Activated CD4-positive, alpha-beta T cell treated with anti-CD3 and anti-CD28 coated beads, Interleukin-2, amount 50 U/mL, for 1 hour (primary cell): Measurements from ENCODE around the gene ETF1.
A peak's percentile ranks its signal among the peaks of the same experiment; 100 is the strongest.
"Not testable (repeated sequence)": the region's sequence is repeated elsewhere in the genome, so short reads cannot be mapped to it uniquely, and the experiment has no call there.

Experiments used
- DNase-seq: peaks from one replicate; pipeline ENCODE4 v3.0.0-alpha.2; 2020

Gene ETF1

DNA sequence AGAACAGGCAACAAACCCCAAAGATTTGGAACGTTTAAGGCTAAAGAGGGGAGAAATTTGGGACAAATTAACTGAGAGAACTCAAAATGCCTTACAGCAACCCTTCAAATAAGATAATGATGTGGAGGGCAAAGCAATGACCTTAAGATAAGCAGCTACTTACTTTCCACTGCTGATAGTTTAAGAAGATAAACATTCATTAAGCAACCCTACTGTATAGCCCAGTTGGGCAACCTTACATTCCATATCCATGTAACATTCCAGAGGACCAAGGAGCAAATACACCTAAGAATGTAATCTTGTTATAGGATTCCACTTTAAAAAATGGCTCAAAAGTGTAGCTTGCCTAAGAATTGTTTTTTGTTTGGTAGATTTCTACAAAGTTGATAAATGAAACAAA, 14.8 kb downstream of the ETF1 start:
- DNase-seq, result no peak

DNA sequence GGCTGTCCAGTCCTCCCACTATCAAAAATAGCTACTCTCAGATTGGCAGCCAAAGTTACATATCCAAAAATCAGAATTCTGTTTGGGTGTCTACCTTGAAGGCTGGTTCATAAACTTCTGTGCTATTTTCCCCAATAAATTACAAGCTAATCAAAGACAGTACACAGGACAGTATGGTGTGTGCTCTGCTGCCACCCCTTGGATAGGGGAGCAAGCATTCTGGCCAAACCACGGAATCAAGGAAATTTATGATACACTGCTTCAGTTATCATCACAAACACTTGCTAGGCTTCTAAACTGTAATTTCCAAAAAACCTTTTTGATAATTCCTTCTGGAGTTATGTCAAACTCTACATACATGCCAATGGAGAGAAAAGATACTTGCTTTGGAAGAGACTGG, 15.9 kb downstream of the ETF1 start:
- no peak for DNase-seq

DNA sequence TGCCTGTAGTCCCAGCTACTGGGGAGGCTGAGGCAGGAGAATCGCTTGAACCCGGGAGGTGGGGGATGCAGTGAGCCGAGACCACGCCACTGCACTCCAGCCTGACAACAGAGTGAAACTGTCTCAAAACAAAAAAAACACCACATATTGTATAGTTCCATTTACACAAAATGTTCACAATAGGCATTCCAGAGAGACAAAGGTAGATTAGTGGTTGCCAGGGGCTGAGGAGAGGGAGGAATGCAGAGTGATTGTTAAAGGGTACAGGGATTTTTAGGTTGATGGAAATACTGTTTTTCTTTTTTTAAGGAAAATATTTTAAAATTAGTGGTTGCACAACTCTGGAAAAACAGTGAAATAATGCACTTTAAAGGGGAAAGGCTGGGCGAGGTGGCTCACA, 19.6 kb downstream of the ETF1 start:
- DNase-seq, result no peak

DNA sequence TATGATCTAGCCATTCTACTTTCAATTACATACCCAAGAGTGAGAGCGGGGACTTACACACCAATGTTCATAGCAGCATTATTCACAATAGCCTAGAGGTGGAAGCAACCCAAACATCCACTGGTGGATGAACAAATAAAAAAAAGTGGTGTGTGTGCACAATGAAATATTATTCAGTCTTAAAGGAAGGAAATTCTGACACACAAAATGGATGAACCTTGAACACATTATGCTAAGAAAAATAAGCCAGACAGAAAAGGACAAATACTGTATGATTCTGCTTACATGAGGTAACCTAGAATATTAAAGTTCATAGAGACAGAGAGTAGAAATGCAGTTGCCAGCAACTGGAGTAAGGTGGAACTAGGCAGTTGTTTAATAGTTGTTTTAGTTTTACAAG, 22.1 kb downstream of the ETF1 start:
- no peak for DNase-seq

DNA sequence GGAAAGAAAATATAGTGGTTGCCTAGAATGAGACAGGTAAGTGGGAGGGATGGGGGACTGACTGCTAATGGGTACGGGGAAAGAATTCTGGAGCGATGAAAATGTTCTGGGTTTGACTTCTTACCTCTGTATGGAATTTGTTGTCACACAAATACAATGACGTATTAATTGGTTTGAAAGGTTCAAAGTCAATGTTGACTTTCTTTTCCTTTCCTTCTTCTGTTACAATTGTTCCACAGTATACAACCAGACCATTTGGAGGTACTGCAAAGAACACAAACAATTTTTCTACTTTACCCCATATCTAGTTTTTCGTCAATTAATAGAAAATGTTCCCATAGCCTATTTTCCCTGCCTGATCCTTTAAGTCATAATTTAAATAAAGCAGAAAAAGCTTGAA, 25.6 kb downstream of the ETF1 start:
- no peak for DNase-seq

DNA sequence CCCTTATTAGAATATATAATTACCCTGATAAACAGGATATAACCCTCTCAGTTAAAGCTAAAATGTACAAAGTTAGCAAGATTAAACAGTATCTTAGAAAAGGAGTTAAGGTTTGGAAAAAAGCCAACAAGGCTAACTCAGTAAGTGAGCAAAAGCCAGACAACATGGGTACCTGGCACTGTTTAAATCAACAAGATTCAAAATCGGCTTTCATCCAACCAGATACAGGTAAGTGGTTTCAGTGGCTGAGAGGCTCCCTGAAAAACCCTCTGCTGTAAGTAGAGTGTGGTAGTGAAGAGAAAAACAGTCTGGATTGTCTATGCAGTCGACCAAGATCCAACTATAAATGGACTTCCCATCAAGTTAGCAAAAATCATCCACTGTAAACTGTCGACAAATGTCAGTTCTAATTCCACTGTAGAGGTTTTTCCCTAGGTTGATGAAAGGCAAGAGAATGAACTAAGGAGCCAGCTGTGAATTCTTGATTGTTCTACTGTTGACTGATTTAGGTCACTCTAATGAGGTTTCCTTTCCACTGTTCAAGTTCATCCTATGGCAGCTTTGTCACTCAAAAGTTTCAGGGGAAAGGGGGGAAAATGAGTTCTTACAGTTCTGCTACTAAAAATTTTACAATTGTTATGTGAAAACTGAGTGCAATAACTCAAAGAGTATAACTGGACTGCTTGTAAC, 27.3 kb downstream of the ETF1 start:
- DNase-seq, result no peak

DNA sequence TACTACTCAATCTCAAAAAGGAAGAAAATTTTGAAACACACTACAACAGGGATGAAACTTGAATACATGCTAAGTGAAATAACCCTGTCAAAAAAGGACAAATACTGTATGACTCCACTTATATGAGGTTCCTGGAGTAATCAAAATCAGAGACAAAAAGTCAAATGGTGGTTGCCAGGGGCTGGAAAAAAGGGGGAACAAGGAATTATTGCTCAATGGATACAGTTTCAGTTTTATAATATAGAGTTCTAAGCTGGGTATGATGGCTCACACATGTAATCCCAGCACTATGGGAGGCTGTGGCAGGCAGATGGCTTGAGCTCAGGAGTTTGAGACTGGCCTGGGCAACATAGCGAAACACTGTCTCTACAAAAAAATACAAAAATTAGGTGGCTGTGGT, 29.0 kb downstream of the ETF1 start:
- no peak for DNase-seq

DNA sequence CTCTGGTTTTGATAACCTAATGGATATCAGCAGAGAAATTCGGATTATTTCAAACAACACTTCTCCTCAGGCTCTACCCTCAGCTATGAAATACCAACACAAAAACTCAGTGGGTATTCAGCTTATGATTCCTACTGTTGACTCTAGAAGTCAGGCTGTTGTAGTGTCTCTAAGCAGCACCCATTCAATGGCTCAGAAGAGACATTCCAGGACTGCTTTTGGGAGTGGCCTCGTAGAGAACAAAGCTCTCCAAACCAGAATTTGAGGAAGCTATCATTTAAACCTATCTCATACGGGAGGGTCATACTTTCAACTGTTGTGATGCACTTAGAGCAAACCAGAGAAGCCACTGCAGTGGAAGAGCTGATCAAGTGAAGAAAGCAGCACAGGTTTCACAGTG, 34.1 kb downstream of the ETF1 start:
- DNase-seq, result no peak

DNA sequence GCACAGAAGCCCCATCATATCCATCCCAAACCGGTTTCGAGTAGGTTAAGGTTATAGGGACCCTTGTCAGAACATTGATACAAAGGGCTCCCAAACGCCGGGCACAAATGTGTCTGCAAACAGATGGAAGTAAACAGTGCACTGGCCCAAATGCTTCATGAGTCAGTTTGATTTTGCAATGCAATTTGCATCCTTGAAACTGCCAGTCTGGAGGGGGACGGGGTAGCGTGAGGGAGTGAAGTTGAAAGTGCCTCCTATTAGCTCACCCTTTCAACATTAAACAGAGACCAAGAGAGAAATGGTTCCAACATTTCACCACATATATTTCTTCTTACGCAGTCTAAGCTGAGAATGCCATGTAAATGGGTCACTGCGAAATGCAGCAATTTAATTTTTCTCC, 35.6 kb downstream of the ETF1 start:
- DNase-seq, result not testable (repeated sequence)

DNA sequence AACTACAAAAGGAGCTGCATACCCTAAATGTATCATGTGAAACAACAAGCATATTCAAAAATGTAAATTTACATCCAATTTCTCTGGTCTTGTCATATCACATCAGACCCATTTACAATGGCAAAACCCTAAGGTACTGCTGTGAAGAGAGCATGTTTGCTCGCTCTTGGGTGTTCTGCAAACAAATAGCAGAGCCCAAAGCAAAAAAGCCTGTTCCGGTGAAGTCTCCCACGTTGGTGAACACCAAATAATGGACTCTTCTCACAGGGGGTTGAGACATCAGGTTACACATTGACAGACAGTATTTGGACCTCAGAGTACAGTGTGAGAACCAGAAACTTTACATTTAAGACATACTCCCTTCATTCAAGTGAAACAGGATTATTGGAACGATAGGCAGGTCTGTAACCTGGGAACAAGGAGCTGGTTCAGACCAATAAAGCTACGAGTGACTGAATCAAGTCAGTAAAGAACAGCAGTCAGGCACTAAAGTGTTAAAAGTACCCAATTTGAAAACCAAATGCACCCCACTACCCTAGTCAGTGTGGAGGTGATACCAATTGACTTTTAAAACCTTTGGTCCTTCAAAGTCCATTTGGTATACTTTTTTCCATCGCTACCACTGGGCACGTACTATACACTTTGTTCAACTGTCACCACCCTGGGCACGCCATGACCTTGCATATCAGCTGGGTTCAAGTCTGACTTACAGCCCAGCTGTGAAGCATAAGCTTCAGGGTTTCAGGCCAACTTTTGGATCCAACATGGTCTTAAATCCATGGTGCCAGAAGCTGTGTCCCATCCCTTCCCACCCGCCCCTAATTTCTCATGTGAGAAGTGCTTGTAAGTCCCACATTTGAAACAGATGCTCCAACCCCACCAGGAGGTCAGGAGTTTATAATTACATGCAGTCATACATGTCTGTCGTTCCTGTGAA, 36.4 kb downstream of the ETF1 start:
- DNase-seq, result no peak

DNA sequence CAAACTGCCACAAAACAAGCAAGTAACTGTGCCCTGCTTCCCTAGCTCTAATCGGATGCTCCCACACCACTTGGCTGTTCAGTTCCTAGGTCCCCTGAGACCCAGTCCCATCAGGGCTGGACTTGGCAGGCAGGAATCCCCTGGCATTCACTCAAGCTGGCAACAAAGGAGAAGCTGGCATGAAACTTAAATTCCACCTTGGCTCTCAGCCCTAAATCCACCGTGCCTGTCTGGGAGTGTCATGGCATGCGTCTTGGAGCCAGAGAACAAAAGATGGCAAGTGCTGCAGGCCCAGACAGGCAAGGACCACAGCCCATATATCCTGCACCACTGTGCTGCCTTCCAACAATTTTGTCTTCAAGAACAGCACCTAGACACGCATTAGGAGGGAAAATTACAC, 38.2 kb downstream of the ETF1 start:
- DNase-seq, result no peak

DNA sequence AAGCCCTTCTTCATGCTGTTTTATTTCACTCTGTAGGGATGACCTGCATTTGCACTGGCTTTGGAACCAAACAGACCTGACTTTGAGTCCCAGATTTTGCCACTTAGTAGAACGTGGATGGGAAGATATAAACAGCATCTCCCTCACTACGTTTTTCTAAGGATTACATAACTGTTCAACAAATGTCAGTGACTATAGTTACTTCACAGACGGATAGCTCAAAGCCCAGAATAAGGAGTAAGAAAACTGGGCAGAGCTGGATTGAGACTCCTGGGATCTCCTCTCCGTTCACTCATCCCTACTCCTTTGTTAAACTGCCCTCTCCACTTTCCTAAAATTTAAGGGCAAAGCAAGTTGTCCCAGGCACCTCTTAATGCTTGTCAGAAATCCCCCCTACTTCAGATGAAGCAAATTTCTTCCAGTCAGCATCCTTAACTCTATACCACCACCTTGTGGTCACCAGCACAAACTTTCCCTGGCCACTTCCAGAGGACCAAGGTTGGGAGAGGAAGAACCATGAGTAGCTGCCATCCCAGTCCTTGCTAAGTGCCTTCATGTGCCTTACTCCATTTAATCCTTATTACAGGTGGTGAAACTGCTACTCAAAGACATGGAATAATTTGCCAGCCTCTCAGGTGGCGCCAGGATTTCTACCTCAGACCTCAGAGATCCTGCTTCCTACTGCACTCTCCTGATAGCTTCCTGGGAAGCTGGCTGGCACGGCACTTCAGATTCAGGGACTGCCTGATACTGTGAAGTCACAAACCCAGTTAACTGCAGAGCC, 39.4 kb downstream of the ETF1 start:
- DNase-seq, result no peak

DNA sequence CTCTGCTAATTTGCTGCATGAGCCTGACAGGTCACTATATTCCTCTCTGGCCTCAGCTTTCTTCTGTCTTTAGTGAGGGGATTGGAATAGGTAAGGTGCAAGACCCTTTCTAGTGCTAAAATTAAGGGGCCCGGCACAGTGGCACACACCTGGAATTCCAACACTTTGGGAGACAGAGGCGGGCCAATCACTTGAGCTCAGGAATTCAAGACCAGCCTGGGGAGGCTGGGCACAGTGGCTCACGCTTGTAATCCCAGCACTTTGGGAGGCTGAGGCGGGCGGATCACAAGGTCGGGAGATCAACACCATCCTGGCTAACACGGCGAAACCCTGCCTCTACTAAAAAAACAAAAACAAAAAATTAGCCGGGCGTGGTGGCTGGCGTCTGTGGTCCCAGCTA, 40.5 kb downstream of the ETF1 start:
- no peak for DNase-seq

DNA sequence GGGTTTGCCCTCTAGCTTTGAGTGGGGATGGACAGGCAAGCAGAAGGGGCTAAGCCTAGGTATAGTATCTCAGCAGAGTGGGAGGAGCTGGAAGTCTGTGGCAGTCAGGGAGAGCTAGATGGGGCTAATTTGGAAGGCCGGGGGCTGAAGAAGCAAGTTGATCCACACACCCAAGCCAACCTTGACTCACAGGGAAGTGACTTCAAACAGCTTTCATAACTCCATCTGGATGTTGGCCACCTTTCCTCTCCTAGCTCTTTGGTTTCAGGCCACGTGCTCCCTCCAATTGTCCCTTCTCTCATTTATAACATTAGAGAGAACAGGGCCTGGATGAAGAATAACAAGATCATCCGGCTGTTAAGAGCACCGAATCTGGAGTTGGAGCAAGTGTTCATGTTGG, 40.9 kb downstream of the ETF1 start:
- DNase-seq, result no peak

DNA sequence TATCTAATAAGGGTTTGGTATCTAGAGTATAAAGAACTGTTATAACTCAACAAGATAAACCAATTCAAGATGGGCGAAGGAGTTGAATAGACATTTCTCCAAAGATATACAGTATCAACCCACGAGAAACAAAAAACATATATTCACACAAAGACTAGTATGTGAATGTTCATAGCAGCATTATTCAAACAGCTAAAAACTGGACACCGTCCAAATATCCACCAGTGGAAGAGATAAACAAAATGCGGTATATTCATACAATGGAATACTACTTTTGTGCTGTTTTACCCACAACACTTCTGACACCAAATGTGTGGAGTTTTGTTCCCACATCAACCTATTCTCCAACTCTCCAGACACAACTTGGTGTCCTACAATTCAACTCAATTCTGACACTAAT, 44.7 kb downstream of the ETF1 start:
- DNase-seq, result no peak

DNA sequence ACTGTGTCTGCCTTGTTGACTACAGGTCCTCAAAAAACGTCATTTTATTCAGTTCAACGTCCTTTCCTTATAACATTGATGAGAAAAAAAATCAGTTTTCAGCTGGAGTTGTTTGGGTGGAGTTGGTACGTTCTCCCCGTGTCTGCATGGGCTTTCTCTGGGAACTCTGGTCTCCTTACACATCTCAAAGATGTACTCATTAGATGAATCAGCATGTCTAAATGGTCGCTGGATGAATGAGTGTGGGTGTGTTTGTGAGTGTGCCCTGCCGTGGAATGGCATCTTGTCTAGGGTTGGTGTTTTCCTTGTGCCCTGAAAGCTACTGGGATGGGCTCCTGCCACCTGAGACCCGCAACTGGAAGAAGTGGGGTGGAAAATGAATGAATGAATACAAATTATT, 47.7 kb downstream of the ETF1 start:
- no peak for DNase-seq

DNA sequence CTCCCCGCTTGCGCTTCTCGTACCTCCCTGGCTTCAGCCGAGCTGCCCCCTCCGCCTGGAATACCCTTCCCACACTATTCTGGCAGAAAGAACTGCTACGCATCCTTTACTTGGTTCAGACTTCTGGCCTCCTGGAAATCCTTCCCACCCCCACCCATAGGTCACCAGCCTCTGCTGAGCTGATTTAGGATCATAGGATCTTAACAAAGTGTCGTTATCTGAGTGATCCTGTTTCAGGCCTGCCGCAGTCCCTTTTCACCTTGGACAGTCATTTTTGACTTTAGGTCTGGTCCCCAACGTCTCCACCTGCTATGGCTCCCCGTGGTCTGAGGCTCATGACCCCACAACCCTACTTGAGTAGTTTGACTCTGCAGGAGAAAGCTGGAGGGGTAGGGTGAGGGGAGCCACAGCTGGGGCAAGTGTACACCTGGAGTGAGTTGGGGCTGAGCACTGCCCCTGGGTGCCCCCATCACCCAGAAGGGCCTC, 50.4 kb downstream of the ETF1 start:
- no peak for DNase-seq

DNA sequence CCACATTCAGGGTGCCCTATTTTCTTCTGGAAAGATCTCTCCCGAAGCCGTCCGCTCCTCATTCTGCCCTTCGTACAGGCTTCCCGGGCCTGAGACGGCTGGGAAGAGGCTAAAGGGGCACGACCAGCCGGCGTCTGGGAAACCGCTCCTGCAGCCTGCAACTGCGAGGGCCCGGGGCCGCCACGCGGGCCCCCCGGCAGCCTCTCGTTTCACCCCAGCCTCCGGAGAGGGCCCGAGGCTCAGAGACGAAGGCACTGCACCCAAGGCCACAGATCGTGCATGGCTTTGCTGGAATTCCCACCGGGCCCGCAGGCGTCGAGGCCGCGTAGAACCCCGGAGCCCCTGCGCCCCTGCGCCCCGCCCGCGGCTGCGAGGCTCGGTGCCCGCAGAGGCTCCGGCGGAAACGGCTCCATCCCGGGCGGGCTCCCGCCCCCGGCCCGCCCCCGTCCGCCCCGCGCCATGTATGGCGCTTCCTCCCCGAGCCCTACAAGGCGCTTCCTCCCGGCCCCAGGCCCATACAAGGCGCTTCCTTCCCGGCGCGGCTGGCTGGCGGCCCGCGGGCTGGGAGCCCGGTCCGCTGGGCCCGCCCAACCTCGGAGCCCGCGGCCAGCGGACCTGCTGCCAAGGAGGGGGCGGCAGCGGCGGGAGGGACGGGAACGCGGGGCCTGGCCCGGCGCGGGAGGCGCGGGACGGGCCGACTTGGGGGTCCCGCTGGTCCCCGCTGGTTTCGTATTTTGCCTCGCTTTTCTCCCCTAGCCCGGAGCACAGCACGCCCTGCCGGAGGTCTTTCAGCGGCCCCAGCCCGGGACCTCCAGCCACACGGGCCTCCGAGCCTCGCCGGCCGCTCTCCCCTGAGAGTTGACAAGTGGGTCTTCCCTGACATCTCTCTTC, 51.1 kb downstream of the ETF1 start:
- peak; percentile 83 for DNase-seq

DNA sequence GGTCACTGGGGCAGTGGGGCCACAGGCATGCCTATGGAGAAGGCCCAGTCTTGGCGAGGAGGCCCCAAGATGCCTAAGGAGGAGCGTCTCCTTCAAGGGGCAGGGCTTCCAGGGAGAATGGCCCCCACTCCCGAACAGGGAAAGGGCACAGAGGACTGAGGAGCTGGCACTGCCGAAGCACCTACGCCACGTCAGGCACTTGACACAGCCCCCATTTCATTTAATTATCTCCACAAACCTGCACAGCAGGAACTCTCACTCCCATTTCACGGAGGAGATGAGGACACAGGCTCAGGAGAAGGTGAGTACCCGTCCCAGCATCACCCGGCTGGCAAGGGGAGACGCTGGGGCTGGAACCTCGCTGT, 51.8 kb downstream of the ETF1 start:
- no peak for DNase-seq

DNA sequence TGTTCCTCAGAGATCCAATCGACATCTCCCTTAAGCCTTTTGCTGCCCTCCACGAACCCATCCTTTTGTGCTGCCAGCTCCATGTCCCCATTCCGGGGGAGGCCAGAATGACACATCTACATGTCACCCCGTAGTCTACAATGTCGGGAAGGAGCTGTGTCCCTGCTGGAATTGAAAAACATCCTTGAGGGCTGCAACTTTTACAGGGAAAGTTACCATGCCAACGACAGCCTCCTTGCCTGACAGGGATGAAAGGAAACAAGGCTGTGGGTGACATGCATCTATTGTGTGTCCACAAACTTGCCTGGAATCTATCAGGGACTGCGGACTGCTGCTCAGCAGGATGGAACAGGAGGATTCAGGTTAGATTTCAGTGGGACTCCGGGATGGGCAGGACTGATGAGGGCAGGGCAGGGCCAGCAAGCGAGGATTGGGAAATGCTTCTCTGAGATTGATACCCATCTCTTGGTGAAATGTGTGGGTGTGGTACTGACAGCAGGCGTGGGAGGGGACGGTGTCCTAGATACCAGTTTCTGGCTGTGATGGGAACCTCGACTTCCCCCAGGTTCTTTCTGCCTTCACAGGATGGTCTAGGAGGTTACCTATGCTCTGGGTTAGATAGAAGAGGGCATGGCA, 52.3 kb downstream of the ETF1 start:
- no peak for DNase-seq

DNA sequence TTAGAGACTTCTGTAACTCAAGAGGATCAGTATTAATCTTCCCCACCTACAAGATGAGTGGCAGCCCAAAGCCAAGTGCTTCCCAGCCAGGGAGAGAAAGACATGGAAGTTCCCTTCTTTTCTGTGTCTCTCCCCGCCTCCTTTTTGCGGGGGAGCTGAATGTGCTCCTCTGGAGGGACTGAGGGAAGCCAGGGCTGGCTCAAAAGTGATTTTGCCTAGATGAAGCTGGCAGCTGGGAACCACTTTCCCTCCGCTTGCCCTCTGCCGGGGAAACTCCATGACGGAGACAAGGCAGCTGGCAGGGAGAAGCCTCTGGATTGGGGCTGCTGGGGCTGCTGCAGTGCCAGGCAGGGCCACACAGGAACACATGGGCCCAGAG, 53.4 kb downstream of the ETF1 start:
- no peak for DNase-seq

DNA sequence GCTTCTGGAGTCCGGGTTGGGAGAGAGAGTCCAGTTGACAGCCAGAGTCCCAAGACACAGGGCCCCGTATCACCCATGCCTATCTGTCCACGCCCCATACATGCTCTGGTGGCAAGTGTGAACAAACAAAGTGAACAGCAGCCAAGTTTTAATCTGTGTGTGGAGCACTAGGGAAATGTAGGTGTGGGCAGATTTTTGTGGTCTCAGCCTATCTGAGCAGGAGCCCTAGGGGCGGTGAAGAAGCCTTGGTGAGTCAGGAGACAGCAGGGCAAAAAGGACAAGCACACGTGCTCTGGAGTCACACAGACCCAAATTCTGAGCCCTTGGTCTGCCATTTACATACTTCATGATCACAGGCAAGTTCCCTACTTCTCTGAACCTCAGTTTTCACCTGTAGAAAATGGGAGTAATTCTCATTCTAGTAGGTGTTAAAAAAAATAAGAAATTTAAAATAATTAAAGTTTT, 54.5 kb downstream of the ETF1 start:
- DNase-seq, result no peak
